Spleen (tissue), 11 donors: ENCODE data around the gene PPP1R26. TPM values are rescaled to one million over a fixed set of nuclear protein-coding genes. Genes with fewer than 3 reads are reported as not detected.
"Not testable (repeated sequence)": the region's sequence is repeated elsewhere in the genome, so short reads cannot be mapped to it uniquely, and the experiment has no call there.

Experiments used
- DNase-seq: peaks from one replicate; pipeline ENCODE4 v3.0.0-alpha.2; 2020
- H3K27ac ChIP-seq, 8 donors: fragments of 200-600 bp; sonication (generic) in 7 of 8; 1 replicate in 4 of 8; 2 replicates in 4 of 8; pipeline versions ENCODE4 v1.5.0 to v1.8.0; 2016 to 2021; ENCODE audit warnings: inconsistent platforms in 4 of 8, mild to moderate bottlenecking in 4 of 8, moderate library complexity in 1 of 8
- H3K27me3 ChIP-seq, 7 donors: fragments of 200-600 bp; sonication (generic) in 6 of 7; replicated peaks in 1 of 7; 1 replicate in 4 of 7; 2 replicates in 3 of 7; pipeline versions ENCODE4 v1.5.0 to v1.8.0; 2016 to 2021; ENCODE audit warnings: inconsistent platforms in 3 of 7, mild to moderate bottlenecking in 1 of 7
- H3K36me3 ChIP-seq, 6 donors: fragments of 200-600 bp; sonication (generic) in 5 of 6; 1 replicate in 4 of 6; 2 replicates in 2 of 6; pipeline versions ENCODE4 v1.5.0 to v1.8.0; 2016 to 2021; ENCODE audit warnings: inconsistent platforms in 2 of 6
- H3K4me1 ChIP-seq, 6 donors: fragments of 200-600 bp; sonication (generic) in 5 of 6; 1 replicate in 3 of 6; 2 replicates in 3 of 6; pipeline versions ENCODE4 v1.5.0 to v1.8.0; 2016 to 2021; ENCODE audit warnings: inconsistent platforms in 3 of 6
- H3K4me3 ChIP-seq, 8 donors: fragments of 200-600 bp; sonication (generic) in 7 of 8; 1 replicate in 4 of 8; 2 replicates in 4 of 8; pipeline versions ENCODE4 v1.5.0 to v1.8.0; 2016 to 2021; ENCODE audit warnings: inconsistent platforms in 4 of 8, mild to moderate bottlenecking in 4 of 8, moderate library complexity in 2 of 8
- H3K9me3 ChIP-seq, 8 donors: fragments of 200-600 bp; sonication (generic) in 7 of 8; 1 replicate in 4 of 8; 2 replicates in 4 of 8; pipeline versions ENCODE4 v1.5.0 to v1.8.0; 2016 to 2021; ENCODE audit warnings: inconsistent platforms in 4 of 8
- POLR2A ChIP-seq, 3 donors: fragments of 450-650 bp; IDR thresholded peaks; one replicate each; pipeline ENCODE4 v1.5.1; 2017; ENCODE audit warnings: antibody characterized with exemption in 3 of 3, mild to moderate bottlenecking in 1 of 3
- POLR2AphosphoS5 ChIP-seq, 3 donors: sonication (generic); formaldehyde crosslinking; IDR thresholded peaks; one replicate each; pipeline ENCODE4 v1.5.1; 2017; ENCODE audit warnings: antibody characterized with exemption in 3 of 3
- WGBS, 5 donors: extraction: QIAGEN DNeasy Blood & Tissue Kit in 3 of 5; methylation state at CpG; one replicate each; pipeline versions ENCODE4 v1.1.5 to v1.1.7; 2013 to 2018; 5-methylcytosine and 5-hydroxymethylcytosine counted together
- intact Hi-C: fragments of 100-400 bp; cut with DNase I; formaldehyde crosslinking; loops from one replicate; pipeline ENCODE4 v1.15.0; 2023; ENCODE audit warnings: low total_unique reads
- polyA plus RNA-seq, 3 donors: library from polyadenylated mRNA; stranded (reverse); fragments of 200-250 nt; gene quantifications; one replicate each; pipeline ENCODE4 v1.2.1, GENCODE V29; 2013
- total RNA-seq, 7 donors: library from RNA; depleted of rRNA in 3 of 7; stranded (reverse); fragments of >200 nt in 3 of 7; fragmentation: NEBNext Ultra II Directional in 4 of 7; extraction: Animal tissue kit (Norgen Biotek cat#: 25700) in 4 of 7; gene quantifications; one replicate each; pipeline versions ENCODE4 v1.1.0 to v1.2.1, GENCODE V29; 2016 to 2021
- TF ChIP-seq, protein P1 (sequence below), 11 experiments: fragments of 200-600 bp in 7 of 11; fragments of 450-650 bp in 4 of 11; sonication (generic) in 4 of 11; IDR thresholded peaks in 8 of 11; conservative IDR thresholded peaks in 3 of 11; 1 replicate in 7 of 11; 2 replicates in 4 of 11; pipeline versions ENCODE4 v1.4.0 to v1.8.0; 2016 to 2021; ENCODE audit warnings: antibody characterized with exemption in 11 of 11, inconsistent platforms in 4 of 11, mild to moderate bottlenecking in 1 of 11
- donor health status: healthy with polysubstance abuse.
- donor health status: DM: no; HTN: no; CAD: no; lungs with moderate emphysema.
- donor health status: DM: no; HTN: no; CAD: no.
- donor health status: Bipolar disorder and iron deficiency.
- donor health status: healthy.
- donor health status: DM: no; HTN: no; CAD: no.
- donor health status: DM: yes; HTN: yes; CAD: no.

The PPP1R26 gene
- total and polyA plus RNA-seq, 10 donors, result 1.8 to 18.7 (median 9.3) TPM

- WGBS, 5 donors, result 76 to 90% (median 78%) methylated on average over 8 to 11 of the region's 11 CpGs
- Histone ChIP-seq H3K9me3 (no peaks in the 10 kb centered on the region), H3K4me3 (no peak overlapping the region), H3K36me3 (no peaks in the 10 kb centered on the region), H3K27ac (no peak overlapping the region), H3K4me1 (peaks cover 0 to 9% (median 0%) of the 10 kb centered on the region in 6 donors), H3K27me3 (peaks cover 0 to 61% (median 5%) of the 10 kb centered on the region in 7 donors)
- no peak for DNase-seq
- intact Hi-C loops, result no loop called here
- TF ChIP-seq, protein P1, sequence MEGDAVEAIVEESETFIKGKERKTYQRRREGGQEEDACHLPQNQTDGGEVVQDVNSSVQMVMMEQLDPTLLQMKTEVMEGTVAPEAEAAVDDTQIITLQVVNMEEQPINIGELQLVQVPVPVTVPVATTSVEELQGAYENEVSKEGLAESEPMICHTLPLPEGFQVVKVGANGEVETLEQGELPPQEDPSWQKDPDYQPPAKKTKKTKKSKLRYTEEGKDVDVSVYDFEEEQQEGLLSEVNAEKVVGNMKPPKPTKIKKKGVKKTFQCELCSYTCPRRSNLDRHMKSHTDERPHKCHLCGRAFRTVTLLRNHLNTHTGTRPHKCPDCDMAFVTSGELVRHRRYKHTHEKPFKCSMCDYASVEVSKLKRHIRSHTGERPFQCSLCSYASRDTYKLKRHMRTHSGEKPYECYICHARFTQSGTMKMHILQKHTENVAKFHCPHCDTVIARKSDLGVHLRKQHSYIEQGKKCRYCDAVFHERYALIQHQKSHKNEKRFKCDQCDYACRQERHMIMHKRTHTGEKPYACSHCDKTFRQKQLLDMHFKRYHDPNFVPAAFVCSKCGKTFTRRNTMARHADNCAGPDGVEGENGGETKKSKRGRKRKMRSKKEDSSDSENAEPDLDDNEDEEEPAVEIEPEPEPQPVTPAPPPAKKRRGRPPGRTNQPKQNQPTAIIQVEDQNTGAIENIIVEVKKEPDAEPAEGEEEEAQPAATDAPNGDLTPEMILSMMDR (IDR thresholded peaks at IDR 0.05 in 8 of 11, conservative IDR thresholded peaks at IDR 0.05 in 3 of 11), result no peak
- TF ChIP-seq POLR2A (IDR thresholded peaks at IDR 0.05) (no peak), POLR2AphosphoS5 (IDR thresholded peaks at IDR 0.05) (no peak)
Observed at GRCh38 chr9:135526089-135526729, 46.6 kb downstream of the PPP1R26 start.

DNA sequence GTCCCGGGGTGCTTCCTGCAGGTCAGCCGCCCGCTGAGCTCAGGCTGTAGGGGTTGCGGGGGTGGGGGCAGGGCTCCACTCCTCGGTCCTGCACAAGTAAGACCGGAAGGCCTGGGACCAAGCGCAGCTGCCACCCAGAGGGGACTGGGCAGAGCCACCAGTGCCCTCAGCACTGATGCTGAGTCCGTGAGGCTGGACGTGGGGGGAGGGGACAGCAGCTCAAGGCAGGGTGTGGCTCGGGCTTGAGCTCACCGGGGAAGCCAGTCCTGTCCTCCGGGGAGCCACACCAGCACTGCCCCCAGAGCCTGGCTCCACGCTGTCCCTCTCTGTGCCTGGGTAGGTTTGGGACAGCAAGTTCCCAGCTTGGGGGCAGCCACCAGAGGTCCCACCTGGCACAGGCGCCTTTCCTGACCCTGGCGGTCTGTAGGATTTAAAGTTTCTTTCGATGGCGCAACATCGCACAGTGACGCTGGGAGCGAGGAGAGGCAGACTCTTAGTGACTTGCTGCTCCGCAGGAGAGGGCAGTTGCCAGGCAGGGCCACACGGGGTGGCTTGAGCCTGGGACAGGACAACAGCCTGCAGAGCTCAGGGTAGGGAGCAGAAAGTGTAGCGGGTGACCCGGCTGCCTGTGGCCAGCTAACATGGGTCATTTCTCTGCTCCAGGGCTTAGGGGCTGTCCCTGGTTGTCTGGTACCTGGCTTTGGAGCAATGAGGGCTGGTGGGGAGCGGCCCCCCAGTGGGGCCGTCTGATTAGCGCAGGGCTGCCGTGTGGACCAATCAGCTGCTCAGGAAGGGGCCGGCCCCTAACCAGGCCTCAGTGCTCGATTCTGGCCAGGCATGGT, 47.4 kb downstream of the PPP1R26 start:
- TF ChIP-seq POLR2A (IDR thresholded peaks at IDR 0.05) (no peak), POLR2AphosphoS5 (IDR thresholded peaks at IDR 0.05) (no peak)
- TF ChIP-seq, protein P1 (IDR thresholded peaks at IDR 0.05 in 8 of 11, conservative IDR thresholded peaks at IDR 0.05 in 3 of 11), result no peak
- DNase-seq, result no peak
- 67 to 84% (median 75%) methylated on average over 20 to 30 of the region's 30 CpGs for WGBS, 5 donors

GRCh38 chr9:135528842-135529435, 49.4 kb downstream of the PPP1R26 start:
- H3K4me1 ChIP-seq, H3K9me3 ChIP-seq, DNase-seq, H3K36me3 ChIP-seq, H3K27ac ChIP-seq, intact Hi-C loops, H3K4me3 ChIP-seq: not testable (repeated sequence)
- WGBS, 5 donors, result 93 to 97% (median 94%) methylated on average over 10 of the region's 10 CpGs
- peaks cover 0 to 40% (median 0%) of the 10 kb centered on the region in 7 donors for H3K27me3 ChIP-seq

More for the DNA sequence above, 47.4 kb downstream of the PPP1R26 start:
- H3K4me1 ChIP-seq, result peaks cover 0 to 9% (median 0%) of the 10 kb centered on the region in 6 donors
- H3K27me3 ChIP-seq, result peaks cover 0 to 53% (median 5%) of the 10 kb centered on the region in 7 donors
- no peak overlapping the region for H3K4me3 ChIP-seq
- H3K27ac ChIP-seq, result no peak overlapping the region
- H3K9me3 ChIP-seq, result no peaks in the 10 kb centered on the region
- H3K36me3 ChIP-seq, result no peaks in the 10 kb centered on the region
- intact Hi-C loops, result no loop called here

DNA sequence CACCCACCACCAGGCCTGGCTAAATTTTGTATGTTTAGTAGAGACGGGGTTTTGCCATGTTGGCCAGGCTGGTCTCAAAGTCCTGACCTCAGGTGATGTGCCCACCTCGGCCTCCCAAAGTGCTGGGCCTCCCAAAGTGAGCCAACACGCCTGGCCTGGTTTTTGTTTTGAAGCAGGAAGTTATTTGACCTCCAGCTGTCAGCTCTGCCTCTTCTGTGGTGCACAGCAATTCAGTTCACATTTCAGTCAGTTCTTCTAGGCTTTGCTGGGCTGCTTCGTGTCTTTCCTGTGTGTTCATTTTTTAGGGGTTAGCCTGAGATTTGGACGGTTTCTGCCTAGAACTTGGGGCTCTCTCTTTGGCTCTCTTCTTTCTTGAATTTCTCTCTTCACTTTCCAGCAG, 50.6 kb downstream of the PPP1R26 start:
- Histone ChIP-seq H3K4me1 (no peaks in the 10 kb centered on the region), H3K36me3 (no peaks in the 10 kb centered on the region), H3K27ac (no peak overlapping the region), H3K9me3 (no peaks in the 10 kb centered on the region), H3K4me3 (no peak overlapping the region), H3K27me3 (peaks cover 0 to 40% (median 0%) of the 10 kb centered on the region in 7 donors)
- no peak for DNase-seq
- intact Hi-C loops, result no loop called here
- WGBS, 5 donors, result 70 to 77% (median 74%) methylated on average over 5 of the region's 5 CpGs
- TF ChIP-seq, protein P1 (IDR thresholded peaks at IDR 0.05 in 8 of 11, conservative IDR thresholded peaks at IDR 0.05 in 3 of 11), result no peak
- no peak for TF ChIP-seq POLR2A (IDR thresholded peaks at IDR 0.05)
- no peak for TF ChIP-seq POLR2AphosphoS5 (IDR thresholded peaks at IDR 0.05)
